WTC11 (cell line): Measurements from ENCODE around the gene KSR1. TPM values are rescaled to one million over a fixed set of nuclear protein-coding genes. Genes with fewer than 3 reads are reported as not detected.

Experiments used
- ATAC-seq: fragments of 200-7000 bp; cut with Tn5 transposase; 2 replicates; pipeline ENCODE4 v1.10.0; 2021; ENCODE audit warnings: mild to moderate bottlenecking, moderate library complexity
- CTCF ChIA-PET: fragments of 300-600 bp; sonication (Branson Sonifier 250); formaldehyde crosslinking; loops from one replicate; lab custom pipeline; 2021; ENCODE audit warnings: antibody characterized with exemption; lab: Charles Lee
- POLR2A ChIA-PET: fragments of 350-600 bp; sonication (Branson Sonifier 250); formaldehyde crosslinking; loops from one replicate; lab custom pipeline; 2021; ENCODE audit warnings: antibody characterized with exemption; lab: Charles Lee
- DNase-seq: peaks from one replicate; pipeline ENCODE4 v3.0.0; 2021; ENCODE audit warnings: low spot score
- H3K27ac Mint-ChIP-seq: 2 replicates; pipeline ENCODE4 v1.8.0; 2021; ENCODE audit warnings: mixed read lengths
- H3K27me3 Mint-ChIP-seq: 2 replicates; pipeline ENCODE4 v1.8.0; 2021; ENCODE audit warnings: low read depth, mild to moderate bottlenecking, moderate library complexity, mixed read lengths
- H3K36me3 Mint-ChIP-seq: 2 replicates; pipeline ENCODE4 v1.8.0; 2021; ENCODE audit warnings: mixed read lengths
- H3K4me1 Mint-ChIP-seq: 2 replicates; pipeline ENCODE4 v1.8.0; 2022; ENCODE audit warnings: mixed read lengths
- H3K4me3 Mint-ChIP-seq: 2 replicates; pipeline ENCODE4 v1.8.0; 2021; ENCODE audit warnings: mild to moderate bottlenecking, moderate library complexity, mixed read lengths
- H3K9me3 Mint-ChIP-seq: 2 replicates; pipeline ENCODE4 v1.8.0; 2021; ENCODE audit warnings: mixed read lengths
- CREB1 ChIP-seq: sonication (generic); formaldehyde crosslinking; IDR thresholded peaks from 2 replicates; pipeline ENCODE4 v1.8.0; 2023; ENCODE audit warnings: mild to moderate bottlenecking, missing genetic modification reagents
- CREM ChIP-seq: sonication (generic); formaldehyde crosslinking; IDR thresholded peaks from 2 replicates; pipeline ENCODE4 v1.8.1; 2022; ENCODE audit warnings: mild to moderate bottlenecking, missing genetic modification reagents, moderate library complexity
- E2F5 ChIP-seq: sonication (generic); formaldehyde crosslinking; IDR thresholded peaks from 2 replicates; pipeline ENCODE4 v1.8.1; 2022; ENCODE audit warnings: mild to moderate bottlenecking, moderate library complexity, missing genetic modification reagents
- ESRRA ChIP-seq: sonication (generic); formaldehyde crosslinking; IDR thresholded peaks from 2 replicates; pipeline ENCODE4 v1.8.1; 2022; ENCODE audit warnings: mild to moderate bottlenecking, missing genetic modification reagents, borderline replicate concordance
- JAZF1 ChIP-seq: fragments of 250-450 bp; sonication (Bioruptor Pico); IDR thresholded peaks from 2 replicates; pipeline ENCODE4 v1.9.0; 2021; ENCODE audit warnings: moderate library complexity, mild to moderate bottlenecking, inconsistent platforms
- KAT7 ChIP-seq: sonication (generic); formaldehyde crosslinking; IDR thresholded peaks from 2 replicates; pipeline ENCODE4 v1.8.1; 2023; ENCODE audit warnings: missing genetic modification reagents, mild to moderate bottlenecking, borderline replicate concordance
- NR1H2 ChIP-seq: sonication (generic); formaldehyde crosslinking; IDR thresholded peaks from 2 replicates; pipeline ENCODE4 v1.9.0; 2021; ENCODE audit warnings: mild to moderate bottlenecking, moderate library complexity, missing genetic modification reagents
- OVOL2 ChIP-seq: fragments of 250-450 bp; sonication (Bioruptor Pico); IDR thresholded peaks from 2 replicates; pipeline ENCODE4 v1.9.0; 2021; ENCODE audit warnings: mild to moderate bottlenecking, borderline replicate concordance
- PRDM15 ChIP-seq: sonication (generic); formaldehyde crosslinking; IDR thresholded peaks from 2 replicates; pipeline ENCODE4 v1.8.0; 2022; ENCODE audit warnings: missing genetic modification reagents
- RORB ChIP-seq: fragments of 250-450 bp; sonication (Bioruptor Pico); IDR thresholded peaks from 2 replicates; pipeline ENCODE4 v1.9.0; 2021; ENCODE audit warnings: mild to moderate bottlenecking
- SMAD4 ChIP-seq: sonication (generic); formaldehyde crosslinking; IDR thresholded peaks from 2 replicates; pipeline ENCODE4 v1.8.0; 2022; ENCODE audit warnings: mild to moderate bottlenecking, missing genetic modification reagents
- SOX15 ChIP-seq: fragments of 250-450 bp; sonication (Bioruptor Pico); IDR thresholded peaks from 2 replicates; pipeline ENCODE4 v1.9.0; 2021; ENCODE audit warnings: mild to moderate bottlenecking
- TCF7 ChIP-seq: sonication (generic); formaldehyde crosslinking; IDR thresholded peaks from 2 replicates; pipeline ENCODE4 v1.8.0; 2022; ENCODE audit warnings: mild to moderate bottlenecking, low read depth, missing genetic modification reagents, moderate library complexity
- USF1 ChIP-seq: sonication (generic); formaldehyde crosslinking; IDR thresholded peaks from 2 replicates; pipeline ENCODE4 v1.8.0; 2022; ENCODE audit warnings: mild to moderate bottlenecking, missing genetic modification reagents
- ZNF532 ChIP-seq: fragments of 250-450 bp; sonication (Bioruptor Pico); IDR thresholded peaks from 2 replicates; pipeline ENCODE4 v1.9.0; 2021; ENCODE audit warnings: mild to moderate bottlenecking, borderline replicate concordance
- ZSCAN18 ChIP-seq: fragments of 250-450 bp; sonication (Bioruptor Pico); IDR thresholded peaks from 2 replicates; pipeline ENCODE4 v2.1.2; 2022; ENCODE audit warnings: mild to moderate bottlenecking, moderate library complexity
- total RNA-seq: library from RNA; stranded (reverse); gene quantifications from 3 replicates; pipeline ENCODE4 v1.2.3, GENCODE V29; 2021

The KSR1 gene
- total RNA-seq, 1 experiment from 2014 or later: 45.5 TPM

- H3K36me3 Mint-ChIP-seq: no peaks in the 10 kb centered on the region
- no peak for DNase-seq
Measured at GRCh38 chr17:27543464-27543856, 87.2 kb downstream of the KSR1 start.

GRCh38 chr17:27543958-27544349 lies 87.7 kb downstream of the KSR1 start:
- H3K27ac Mint-ChIP-seq: no peak overlapping the region
- ChIA-PET POLR2A (no interaction called here), CTCF (interaction anchor here (1.4 kb wide), 1 partner anchor 59 kb away, joined by 5 read pairs; no protein-coding TSS in a partner anchor)
- H3K36me3 Mint-ChIP-seq: no peaks in the 10 kb centered on the region
- DNase-seq: no peak
- no peaks in the 10 kb centered on the region for H3K27me3 Mint-ChIP-seq
- no peak for TF ChIP-seq ESRRA (CRISPR knock-in tag)
- no peak overlapping the region for H3K4me3 Mint-ChIP-seq
- no peak for ATAC-seq
- H3K4me1 Mint-ChIP-seq: peaks cover 25% of the 10 kb centered on the region
- no peaks in the 10 kb centered on the region for H3K9me3 Mint-ChIP-seq

More at GRCh38 chr17:27543464-27543856, 87.2 kb downstream of the KSR1 start:
- POLR2A ChIA-PET: no interaction called here
- Mint-ChIP-seq H3K4me3 (no peak overlapping the region), H3K9me3 (no peaks in the 10 kb centered on the region), H3K4me1 (peaks cover 25% of the 10 kb centered on the region), H3K27me3 (no peaks in the 10 kb centered on the region), H3K27ac (no peak overlapping the region)
- ATAC-seq: no peak
- no peak for TF ChIP-seq NR1H2 (CRISPR knock-in tag)
- CTCF ChIA-PET: no interaction called here

GRCh38 chr17:27544350-27545131 lies 88.3 kb downstream of the KSR1 start:
- Mint-ChIP-seq H3K4me3 (no peak overlapping the region), H3K4me1 (peaks cover 21% of the 10 kb centered on the region), H3K9me3 (no peaks in the 10 kb centered on the region), H3K36me3 (no peaks in the 10 kb centered on the region), H3K27ac (no peak overlapping the region), H3K27me3 (no peaks in the 10 kb centered on the region)
- ATAC-seq (no peak), DNase-seq (no peak)
- CTCF ChIA-PET: interaction anchor here (1.4 to 1.8 kb wide), 3 partner anchors 19 to 88 kb away, joined by 3 to 5 read pairs (median 5); partner anchors contain the start of gene KSR1
- POLR2A ChIA-PET: no interaction called here
- no peak for TF ChIP-seq RORB (CRISPR knock-in tag)
- no peak for TF ChIP-seq CREM
- TF ChIP-seq ZNF532: no peak
- no peak for TF ChIP-seq SOX15 (CRISPR knock-in tag)
- no peak for TF ChIP-seq CREB1
- TF ChIP-seq SMAD4 (CRISPR knock-in tag): no peak
- TF ChIP-seq JAZF1: no peak
- TF ChIP-seq KAT7 (CRISPR knock-in tag): no peak
- TF ChIP-seq USF1 (CRISPR knock-in tag): no peak
- TF ChIP-seq E2F5 (CRISPR knock-in tag): no peak
- TF ChIP-seq OVOL2 (CRISPR knock-in tag): no peak
- TF ChIP-seq ZSCAN18: no peak
- TF ChIP-seq TCF7 (CRISPR knock-in tag): no peak
- TF ChIP-seq PRDM15 (CRISPR knock-in tag): no peak
